ENCODE results near the gene UCHL3. TPM values are rescaled to one million over a fixed set of nuclear protein-coding genes. Genes with fewer than 3 reads are reported as not detected.

UCHL3 gene
- total RNA-seq, 1 donor from 2014 or later, result 44.6 TPM

GRCh38 chr13:75550159-75550567 lies 572 bp downstream of the UCHL3 start:
- peak overlapping the region; percentile 100 for H2AFZ ChIP-seq (replicated peaks)
- Mint-ChIP-seq H3K9me3 (no peaks in the 10 kb centered on the region), H3K27me3 (ENCODE audit: insufficient read depth, low read depth) (no peaks in the 10 kb centered on the region), H3K4me3 (peak overlapping the region; percentile 95), H3K4me1 (peaks cover 15% of the 10 kb centered on the region), H3K36me3 (peaks cover 5% of the 10 kb centered on the region), H3K27ac (peak overlapping the region; percentile 62)
- H3K79me2 ChIP-seq (ENCODE audit: low read depth), result peaks cover 29% of the 10 kb centered on the region
- H3K36me3 ChIP-seq, result no peaks in the 10 kb centered on the region
- H4K20me1 ChIP-seq (ENCODE audit: low read depth), result no peaks in the 10 kb centered on the region
- peaks cover 11% of the 10 kb centered on the region for H3K4me1 ChIP-seq
- H3K4me3 ChIP-seq, result peak overlapping the region; percentile 83
- no peak overlapping the region for H3K27ac ChIP-seq
- TF ChIP-seq EZH2phosphoT487 (IDR thresholded peaks at IDR 0.05), result no peak
- TF ChIP-seq, protein P1, sequence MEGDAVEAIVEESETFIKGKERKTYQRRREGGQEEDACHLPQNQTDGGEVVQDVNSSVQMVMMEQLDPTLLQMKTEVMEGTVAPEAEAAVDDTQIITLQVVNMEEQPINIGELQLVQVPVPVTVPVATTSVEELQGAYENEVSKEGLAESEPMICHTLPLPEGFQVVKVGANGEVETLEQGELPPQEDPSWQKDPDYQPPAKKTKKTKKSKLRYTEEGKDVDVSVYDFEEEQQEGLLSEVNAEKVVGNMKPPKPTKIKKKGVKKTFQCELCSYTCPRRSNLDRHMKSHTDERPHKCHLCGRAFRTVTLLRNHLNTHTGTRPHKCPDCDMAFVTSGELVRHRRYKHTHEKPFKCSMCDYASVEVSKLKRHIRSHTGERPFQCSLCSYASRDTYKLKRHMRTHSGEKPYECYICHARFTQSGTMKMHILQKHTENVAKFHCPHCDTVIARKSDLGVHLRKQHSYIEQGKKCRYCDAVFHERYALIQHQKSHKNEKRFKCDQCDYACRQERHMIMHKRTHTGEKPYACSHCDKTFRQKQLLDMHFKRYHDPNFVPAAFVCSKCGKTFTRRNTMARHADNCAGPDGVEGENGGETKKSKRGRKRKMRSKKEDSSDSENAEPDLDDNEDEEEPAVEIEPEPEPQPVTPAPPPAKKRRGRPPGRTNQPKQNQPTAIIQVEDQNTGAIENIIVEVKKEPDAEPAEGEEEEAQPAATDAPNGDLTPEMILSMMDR (IDR thresholded peaks at IDR 0.05), result no peak
- no peak for TF ChIP-seq EZH2 (IDR thresholded peaks at IDR 0.05)
- H3K4me2 ChIP-seq, result peak overlapping the region; percentile 82
- no peaks in the 10 kb centered on the region for H3K27me3 ChIP-seq
- peaks cover 3% of the 10 kb centered on the region for H3F3A ChIP-seq (ENCODE audit: low read depth)
- H3K9me3 ChIP-seq (ENCODE audit: low read depth), result no peaks in the 10 kb centered on the region
- DNase-seq (ENCODE audit: low spot score), result peak; percentile 10
- no peak overlapping the region for H3K9ac ChIP-seq

DNA sequence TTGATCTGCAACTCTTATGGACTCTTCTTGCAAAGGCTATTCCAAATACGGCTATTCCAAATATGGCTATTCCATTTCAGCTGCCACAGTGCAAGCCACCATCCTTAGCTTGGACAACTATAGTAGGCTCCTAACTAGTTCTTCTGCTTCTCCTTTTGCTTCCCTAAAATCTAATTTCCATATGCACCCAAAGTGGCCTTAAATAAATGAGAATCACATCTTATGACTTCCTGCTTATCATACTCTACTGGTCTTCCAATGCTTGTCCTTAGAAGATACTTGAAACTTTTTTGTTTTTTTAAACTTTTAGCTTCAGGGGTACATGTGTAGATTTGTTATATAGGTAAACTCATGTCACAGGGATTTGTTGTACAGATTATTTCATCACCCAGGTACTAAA lies 4.9 kb downstream of the UCHL3 start:
- H3K4me2 ChIP-seq, result no peak overlapping the region
- no peak overlapping the region for H3K9ac ChIP-seq
- no peak overlapping the region for H2AFZ ChIP-seq (replicated peaks)
- peaks cover 7% of the 10 kb centered on the region for H3K4me1 ChIP-seq
- TF ChIP-seq EZH2 (IDR thresholded peaks at IDR 0.05), result no peak
- TF ChIP-seq EZH2phosphoT487 (IDR thresholded peaks at IDR 0.05), result no peak
- TF ChIP-seq, protein P1 (IDR thresholded peaks at IDR 0.05), result no peak
- H3K27ac ChIP-seq, result no peak overlapping the region
- peaks cover 3% of the 10 kb centered on the region for H3F3A ChIP-seq (ENCODE audit: low read depth)
- DNase-seq (ENCODE audit: low spot score), result no peak
- H3K27ac Mint-ChIP-seq, result no peak overlapping the region
- H3K9me3 Mint-ChIP-seq, result no peaks in the 10 kb centered on the region
- no peaks in the 10 kb centered on the region for H3K27me3 ChIP-seq
- peaks cover 9% of the 10 kb centered on the region for H3K4me1 Mint-ChIP-seq
- H3K79me2 ChIP-seq (ENCODE audit: low read depth), result peaks cover 33% of the 10 kb centered on the region
- peaks cover 6% of the 10 kb centered on the region for H3K36me3 Mint-ChIP-seq
- no peaks in the 10 kb centered on the region for H3K27me3 Mint-ChIP-seq (ENCODE audit: insufficient read depth, low read depth)
- no peaks in the 10 kb centered on the region for H3K9me3 ChIP-seq (ENCODE audit: low read depth)
- no peak overlapping the region for H3K4me3 Mint-ChIP-seq
- H4K20me1 ChIP-seq (ENCODE audit: low read depth), result no peaks in the 10 kb centered on the region
- no peak overlapping the region for H3K4me3 ChIP-seq
- H3K36me3 ChIP-seq, result no peaks in the 10 kb centered on the region

GRCh38 chr13:75554981-75555380 lies 5.4 kb downstream of the UCHL3 start:
- H3K4me3 Mint-ChIP-seq, result no peak overlapping the region
- Histone ChIP-seq H3K27ac (no peak overlapping the region), H3K9ac (no peak overlapping the region), H3K36me3 (no peaks in the 10 kb centered on the region), H3K4me1 (peaks cover 7% of the 10 kb centered on the region), H3K4me3 (no peak overlapping the region), H4K20me1 (ENCODE audit: low read depth) (no peaks in the 10 kb centered on the region), H3K4me2 (no peak overlapping the region), H2AFZ (replicated peaks) (no peak overlapping the region), H3F3A (ENCODE audit: low read depth) (no peaks in the 10 kb centered on the region), H3K79me2 (ENCODE audit: low read depth) (peaks cover 33% of the 10 kb centered on the region), H3K27me3 (no peaks in the 10 kb centered on the region), H3K9me3 (ENCODE audit: low read depth) (no peaks in the 10 kb centered on the region)
- no peak for TF ChIP-seq EZH2phosphoT487 (IDR thresholded peaks at IDR 0.05)
- TF ChIP-seq EZH2 (IDR thresholded peaks at IDR 0.05), result no peak
- TF ChIP-seq, protein P1 (IDR thresholded peaks at IDR 0.05), result no peak
- no peaks in the 10 kb centered on the region for H3K9me3 Mint-ChIP-seq
- no peaks in the 10 kb centered on the region for H3K27me3 Mint-ChIP-seq (ENCODE audit: insufficient read depth, low read depth)
- H3K27ac Mint-ChIP-seq, result no peak overlapping the region
- peaks cover 9% of the 10 kb centered on the region for H3K4me1 Mint-ChIP-seq
- no peak for DNase-seq (ENCODE audit: low spot score)
- peaks cover 6% of the 10 kb centered on the region for H3K36me3 Mint-ChIP-seq

Data from neural progenitor cell (in vitro differentiated cells).